ENCODE data around the gene NEB.

Gene NEB

GRCh38 chr2:151522556-151522955 is 211.7 kb downstream of the NEB start:
- no peak for DNase-seq (ENCODE audit: low read depth)
- H3K4me3 ChIP-seq (ENCODE audit: low read depth, low read length): no peak overlapping the region

- H3K4me3 ChIP-seq (ENCODE audit: low read depth, low read length): no peak overlapping the region
- no peak for DNase-seq (ENCODE audit: low read depth)
Measured at GRCh38 chr2:151520976-151521375, 213.3 kb downstream of the NEB start.

DNA sequence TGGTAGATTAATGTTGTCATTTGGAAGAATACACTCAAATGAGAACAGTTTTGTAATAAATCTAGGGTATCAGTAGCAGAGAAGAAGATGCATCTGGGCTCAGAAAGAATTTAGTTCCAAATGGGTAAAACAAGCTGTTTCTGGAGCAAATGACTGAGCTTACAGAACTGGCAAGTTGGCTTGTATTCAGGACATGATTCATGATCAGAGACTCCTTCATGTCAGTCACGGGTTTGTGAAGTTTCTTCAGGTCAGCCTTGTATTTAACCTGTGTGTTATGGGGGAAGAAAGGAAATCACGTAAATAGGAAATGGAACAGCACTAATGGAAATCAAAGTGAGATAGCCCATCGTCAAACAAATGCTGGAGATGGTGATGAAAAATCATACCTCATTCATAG is 215.5 kb downstream of the NEB start:
- no peak overlapping the region for H3K4me3 ChIP-seq (ENCODE audit: low read depth, low read length)
- DNase-seq (ENCODE audit: low read depth): no peak

GRCh38 chr2:151508519-151508918 is 225.8 kb downstream of the NEB start:
- H3K4me3 ChIP-seq (ENCODE audit: low read depth, low read length): no peak overlapping the region
- no peak for DNase-seq (ENCODE audit: low read depth)

DNA sequence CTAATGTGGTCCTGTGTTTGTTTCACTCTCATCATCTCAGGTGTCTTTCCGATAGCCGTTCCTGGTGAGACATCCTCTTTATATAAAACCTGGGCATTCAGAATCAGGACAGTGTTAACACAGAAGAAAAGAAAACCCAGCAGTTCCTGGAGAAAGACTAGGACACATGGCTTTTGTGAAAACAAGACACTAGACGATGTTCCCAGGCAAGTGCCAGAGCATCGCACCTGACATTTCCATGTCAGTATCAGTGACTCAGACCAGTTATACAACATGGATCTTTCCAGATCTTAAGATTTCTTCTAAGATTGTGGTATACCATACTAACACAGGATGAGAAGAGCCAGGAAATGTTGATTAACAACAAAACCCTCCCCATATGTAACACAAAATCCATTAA is 228.1 kb downstream of the NEB start:
- no peak for DNase-seq (ENCODE audit: low read depth)
- H3K4me3 ChIP-seq (ENCODE audit: low read depth, low read length): no peak overlapping the region

DNA sequence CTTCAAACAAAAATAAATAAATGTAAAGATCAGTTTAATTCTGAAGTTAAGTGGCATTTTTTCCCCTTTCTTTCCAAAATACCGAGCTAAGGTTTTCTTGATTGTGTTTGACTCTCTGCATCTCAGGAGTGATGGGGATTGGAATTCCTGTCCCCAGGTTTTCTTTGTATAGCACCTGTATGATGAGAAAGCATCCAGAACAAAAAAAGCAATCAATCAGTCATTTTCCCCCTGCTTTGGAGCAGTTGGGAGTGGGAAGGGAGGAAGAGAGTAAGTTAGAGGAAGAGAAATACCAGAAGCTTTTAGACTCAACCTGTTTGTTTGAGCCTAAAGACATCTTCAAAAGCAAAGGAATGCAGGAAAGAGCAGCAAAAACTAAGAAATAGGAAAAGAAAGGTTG is 236.1 kb downstream of the NEB start:
- no peak for DNase-seq (ENCODE audit: low read depth)
- no peak overlapping the region for H3K4me3 ChIP-seq (ENCODE audit: low read depth, low read length)

DNA sequence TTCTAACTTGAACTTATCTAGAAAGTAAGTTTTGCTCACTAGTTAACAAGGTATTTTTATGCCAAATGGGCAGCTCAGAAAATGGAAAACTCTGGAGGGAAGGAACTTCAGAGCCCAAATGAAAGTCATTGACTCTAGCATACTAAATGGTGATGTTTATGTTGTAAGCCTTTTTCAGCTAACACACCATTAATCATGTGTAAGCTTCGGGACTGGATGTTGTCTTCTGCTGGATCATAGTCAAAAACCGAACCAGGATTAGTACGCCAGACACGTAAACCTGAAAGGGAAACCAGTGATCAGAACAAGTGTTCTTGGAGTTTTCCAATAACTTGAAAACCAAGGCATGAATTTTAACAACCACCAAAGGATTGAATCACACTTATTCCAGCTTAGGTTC is 242.8 kb downstream of the NEB start:
- DNase-seq (ENCODE audit: low read depth): no peak
- H3K4me3 ChIP-seq (ENCODE audit: low read depth, low read length): no peak overlapping the region

DNA sequence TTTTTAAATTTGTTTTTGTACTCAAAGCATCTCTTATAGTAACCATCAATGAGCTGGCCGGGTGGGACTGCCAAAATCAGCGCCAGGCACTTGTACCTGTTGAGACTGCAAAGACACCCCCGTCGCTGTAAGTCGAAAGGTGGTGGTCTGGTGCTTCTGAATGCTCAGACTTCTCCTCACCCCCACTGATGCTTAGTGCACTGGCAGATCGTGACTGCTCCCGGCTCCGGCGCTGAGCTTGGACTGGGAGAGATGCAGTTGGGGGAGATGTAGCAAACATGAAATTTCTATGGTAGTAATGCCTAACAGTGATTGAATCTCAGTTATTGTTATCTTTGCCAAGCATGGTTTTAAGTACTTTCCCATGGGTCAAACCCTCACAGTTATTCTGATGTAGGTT is 244.0 kb downstream of the NEB start:
- no peak overlapping the region for H3K4me3 ChIP-seq (ENCODE audit: low read depth, low read length)
- DNase-seq (ENCODE audit: low read depth): no peak

DNA sequence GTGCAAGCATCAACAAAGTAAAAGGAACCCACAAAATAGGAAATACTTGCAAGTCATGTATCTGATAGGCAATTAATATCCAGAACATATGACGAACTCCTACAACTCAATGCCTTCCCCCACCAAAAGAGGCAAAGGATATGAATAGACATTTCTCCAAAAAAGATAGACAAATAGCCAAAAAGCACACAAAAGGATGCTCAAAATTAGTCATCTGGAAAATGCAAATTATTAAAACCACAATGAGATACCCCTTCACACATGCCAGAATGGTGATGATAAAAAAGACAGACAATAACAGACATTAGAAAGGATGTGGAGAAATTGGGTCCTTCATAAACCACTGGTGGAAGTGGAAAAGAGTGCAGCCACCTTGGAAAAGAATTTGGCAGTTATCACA is 248.2 kb downstream of the NEB start:
- no peak for DNase-seq (ENCODE audit: low read depth)
- H3K4me3 ChIP-seq (ENCODE audit: low read depth, low read length): no peak overlapping the region

- H3K4me3 ChIP-seq (ENCODE audit: low read depth, low read length): no peak overlapping the region
- no peak for DNase-seq (ENCODE audit: low read depth)
Measured at GRCh38 chr2:151484100-151484499, 250.2 kb downstream of the NEB start.

DNA sequence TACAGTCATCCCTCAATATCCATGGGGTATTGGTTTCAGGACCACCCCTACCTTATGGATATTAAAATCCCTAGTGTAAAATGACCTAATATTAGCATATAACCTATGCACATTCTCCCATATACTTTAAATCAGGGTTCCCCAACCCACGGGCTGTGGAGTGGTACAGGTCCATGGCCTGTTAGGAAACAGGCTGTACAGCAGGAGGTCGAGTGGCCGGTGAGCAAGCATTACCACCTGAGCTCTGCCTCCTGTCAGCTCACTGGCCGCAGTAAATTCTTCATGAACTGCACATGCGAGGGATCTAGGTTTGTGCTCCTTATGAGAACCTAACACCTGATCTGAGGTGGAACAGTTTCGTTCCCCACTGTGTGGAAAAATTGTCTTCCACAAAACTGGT is 250.7 kb downstream of the NEB start:
- DNase-seq (ENCODE audit: low read depth): no peak
- no peak overlapping the region for H3K4me3 ChIP-seq (ENCODE audit: low read depth, low read length)

DNA sequence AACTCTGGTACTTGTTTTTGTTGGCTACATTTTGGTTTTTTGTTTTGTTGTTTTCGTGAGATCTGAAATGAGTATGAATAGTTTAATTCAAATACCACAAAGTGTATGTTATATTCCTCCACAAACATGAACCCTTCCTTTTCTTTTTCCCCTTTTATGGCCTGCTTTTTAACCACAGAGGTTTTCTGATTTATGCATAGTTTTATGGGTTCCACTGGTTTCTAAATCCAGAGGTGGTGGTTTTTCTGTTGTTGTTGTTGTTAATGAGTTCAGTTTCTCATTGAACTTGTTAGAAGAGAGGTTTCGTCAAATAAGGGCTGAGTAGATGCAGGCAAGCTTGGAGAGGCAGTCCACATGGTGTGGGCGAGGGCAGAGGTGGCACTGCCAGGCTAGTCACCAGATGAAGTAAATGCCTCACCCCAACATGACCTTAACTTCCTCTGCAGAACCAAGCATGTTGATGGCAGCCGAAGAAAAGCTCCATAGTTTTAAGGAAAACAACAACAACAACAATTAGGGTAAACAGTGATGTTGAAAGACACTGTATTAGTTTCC is 252.0 kb downstream of the NEB start:
- H3K4me3 ChIP-seq (ENCODE audit: low read depth, low read length): no peak overlapping the region
- no peak for DNase-seq (ENCODE audit: low read depth)

DNA sequence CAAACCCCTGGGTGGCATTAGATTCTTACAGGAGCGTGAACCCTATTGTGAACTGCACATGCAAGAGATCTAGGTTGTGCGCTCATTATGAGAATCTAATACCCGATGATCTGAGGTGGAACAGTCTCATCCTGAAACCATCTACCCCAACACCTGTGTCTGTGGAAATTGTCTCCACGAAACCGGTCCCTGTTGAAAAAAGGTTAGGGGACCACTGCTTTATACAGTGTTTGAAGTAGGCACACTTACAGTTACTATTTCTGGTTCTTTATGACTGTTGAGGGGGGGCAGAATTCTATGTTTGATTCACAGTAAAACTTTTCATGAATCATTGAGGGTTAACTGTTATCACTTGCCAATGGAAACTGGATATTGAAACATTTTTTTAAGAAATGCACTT is 252.5 kb downstream of the NEB start:
- H3K4me3 ChIP-seq (ENCODE audit: low read depth, low read length): no peak overlapping the region
- DNase-seq (ENCODE audit: low read depth): no peak

DNA sequence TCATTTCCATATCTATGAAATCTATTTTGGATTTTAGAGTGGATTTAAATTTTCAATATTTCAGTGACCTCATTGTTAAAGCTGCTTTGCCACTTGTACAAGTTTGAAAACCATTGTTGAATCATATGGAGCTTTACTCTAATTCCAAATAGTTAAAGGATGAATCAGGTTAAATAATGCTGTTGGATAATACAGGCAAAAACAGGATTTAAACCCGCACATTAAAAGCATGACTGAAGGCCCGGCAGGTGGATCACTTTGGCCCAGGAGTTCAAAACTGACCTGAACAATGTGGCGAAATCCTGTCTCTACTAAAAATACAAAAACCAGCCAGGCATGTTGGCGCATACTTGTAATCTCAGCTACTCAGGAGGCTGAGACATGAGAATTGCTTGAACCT is 256.3 kb downstream of the NEB start:
- DNase-seq (ENCODE audit: low read depth): no peak
- H3K4me3 ChIP-seq (ENCODE audit: low read depth, low read length): no peak overlapping the region

DNA sequence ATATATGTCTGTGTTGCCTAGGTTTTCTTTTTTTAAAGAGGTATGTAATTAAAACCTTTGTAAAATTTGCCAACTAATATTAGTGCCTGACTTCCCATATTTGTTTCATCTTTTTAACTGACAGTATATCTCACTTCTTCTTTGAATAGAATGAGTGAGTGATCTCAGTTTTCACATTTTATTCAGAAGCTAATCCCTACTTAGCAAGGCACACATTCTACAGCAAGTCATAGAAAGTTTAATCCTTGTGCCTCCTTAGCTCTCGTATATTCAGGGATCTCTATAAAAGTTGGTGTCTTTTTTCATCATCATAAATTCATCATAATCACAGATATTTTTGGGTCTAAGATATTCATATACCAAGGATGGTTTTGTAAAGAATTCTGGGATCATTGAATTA is 258.0 kb downstream of the NEB start:
- H3K4me3 ChIP-seq (ENCODE audit: low read depth, low read length): no peak overlapping the region
- DNase-seq (ENCODE audit: low read depth): no peak

DNA sequence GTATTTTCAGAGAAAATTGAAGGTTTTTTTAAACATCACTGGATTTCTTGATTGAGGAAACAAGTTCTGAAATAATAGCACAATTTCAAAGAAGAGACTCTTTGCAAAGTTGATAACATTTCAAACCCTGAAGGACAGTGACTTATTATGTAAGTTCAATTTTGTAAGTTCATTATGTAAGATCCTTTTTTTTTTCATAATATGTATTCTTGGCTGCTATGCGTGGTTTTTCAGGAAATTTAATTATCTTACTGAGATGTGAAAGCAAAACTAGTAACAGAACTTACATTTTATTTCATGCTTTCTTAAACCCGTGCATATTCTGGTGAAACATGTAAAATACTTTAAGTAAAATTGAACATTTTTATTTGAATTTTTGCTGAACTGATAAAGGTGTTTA is 259.2 kb downstream of the NEB start:
- DNase-seq (ENCODE audit: low read depth): no peak
- no peak overlapping the region for H3K4me3 ChIP-seq (ENCODE audit: low read depth, low read length)

DNA sequence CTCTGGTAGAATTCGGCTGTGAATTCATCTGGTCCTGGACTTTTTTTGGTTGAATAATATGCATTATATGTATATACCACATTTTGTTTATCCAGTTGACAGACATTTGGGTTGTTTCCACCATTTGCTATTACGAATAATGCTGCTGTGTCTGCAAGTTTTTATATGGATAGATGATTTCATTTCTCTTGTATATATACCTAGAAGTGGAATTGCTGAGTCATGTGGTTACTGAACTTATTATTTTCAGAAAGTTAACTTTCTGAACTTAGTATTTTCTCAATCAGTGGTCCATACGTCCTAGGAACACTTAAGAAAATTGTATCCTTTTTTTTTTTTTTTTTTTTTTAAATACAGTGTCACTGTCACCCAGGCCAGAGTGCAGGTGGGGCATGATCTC is 261.3 kb downstream of the NEB start:
- no peak for DNase-seq (ENCODE audit: low read depth)
- no peak overlapping the region for H3K4me3 ChIP-seq (ENCODE audit: low read depth, low read length)

DNA sequence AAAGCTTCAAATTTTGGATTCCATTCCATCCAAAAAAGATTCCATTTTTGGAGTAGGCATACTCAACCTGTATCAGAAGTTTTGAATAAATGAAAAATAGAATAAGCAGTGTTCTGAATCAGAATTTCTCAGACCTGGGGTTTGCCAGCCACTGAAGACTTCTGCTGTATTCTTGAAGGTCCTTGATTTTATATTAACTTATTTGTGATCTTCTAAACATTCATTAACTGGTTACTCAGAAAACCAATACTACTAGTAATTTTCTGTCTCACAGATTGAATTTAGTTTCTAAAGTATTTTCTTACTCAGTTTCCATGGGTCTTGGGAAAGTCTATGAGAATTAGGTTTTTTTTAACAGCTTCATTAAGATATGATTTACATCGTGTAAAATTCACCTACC is 263.7 kb downstream of the NEB start:
- no peak overlapping the region for H3K4me3 ChIP-seq (ENCODE audit: low read depth, low read length)
- DNase-seq (ENCODE audit: low read depth): no peak

GRCh38 chr2:151465771-151466170 is 268.5 kb downstream of the NEB start:
- no peak for DNase-seq (ENCODE audit: low read depth)

DNA sequence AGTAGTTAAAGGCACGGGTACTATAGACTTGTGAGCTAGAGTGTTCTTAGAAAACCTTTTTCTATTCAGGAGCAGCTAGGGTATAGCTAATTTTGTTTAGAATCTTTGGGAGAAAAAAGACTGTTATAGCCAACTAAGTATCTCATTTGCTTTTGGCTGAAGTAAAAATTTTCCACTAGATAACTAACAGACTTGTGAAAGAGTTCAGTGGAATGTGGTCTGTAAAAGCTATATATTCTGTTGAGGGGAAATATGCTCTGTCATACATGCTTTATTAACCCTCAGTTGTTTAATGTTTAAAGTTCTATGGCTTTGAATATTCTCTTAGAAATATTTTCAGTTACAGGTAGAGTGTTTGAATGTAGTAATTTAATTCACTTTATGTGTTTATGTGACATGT is 274.9 kb downstream of the NEB start:
- no peak for DNase-seq (ENCODE audit: low read depth)

More at GRCh38 chr2:151465771-151466170, 268.5 kb downstream of the NEB start:
- H3K4me3 ChIP-seq (ENCODE audit: low read depth, low read length): no peak overlapping the region

DNA sequence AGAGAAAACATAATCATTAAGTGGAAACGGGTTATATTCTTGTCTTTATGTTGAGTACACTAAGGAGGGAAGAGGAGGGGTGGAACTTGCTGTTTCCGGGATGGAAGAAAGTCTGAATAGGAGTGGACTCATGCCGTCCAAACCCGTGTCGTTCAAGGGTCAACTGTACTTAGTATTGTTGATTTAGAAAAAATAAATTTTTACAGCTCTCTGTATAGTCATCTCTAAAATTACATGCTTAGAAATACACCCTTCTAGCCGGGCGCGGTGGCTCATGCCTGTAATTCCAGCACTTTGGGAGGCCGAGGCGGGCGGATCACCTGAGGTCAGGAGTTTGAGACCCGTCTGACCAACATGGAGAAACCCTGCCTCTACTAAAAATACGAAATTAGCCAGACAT is 295.1 kb downstream of the NEB start:
- H3K4me3 ChIP-seq (ENCODE audit: low read depth, low read length): no peak overlapping the region
- no peak for DNase-seq (ENCODE audit: low read depth)

More for the DNA sequence above, 274.9 kb downstream of the NEB start:
- no peak overlapping the region for H3K4me3 ChIP-seq (ENCODE audit: low read depth, low read length)

- DNase-seq (ENCODE audit: low read depth): no peak
- no peak overlapping the region for H3K4me3 ChIP-seq (ENCODE audit: low read depth, low read length)
Measured at GRCh38 chr2:151438506-151438905, 295.8 kb downstream of the NEB start.

Data from skeletal muscle cell (primary cell).